OCI-LY7 (cell line): Measurements from ENCODE around the gene ERCC6. TPM values are rescaled to one million over a fixed set of nuclear protein-coding genes. Genes with fewer than 3 reads are reported as not detected.

Experiments
- BruUV-seq: library from RNA; stranded (reverse); fragments of 400-500 nt; replicated peaks from 2 replicates; lab custom pipeline; 2021; lab: Mats Ljungman, UMichigan
- CTCF ChIA-PET: fragments of 300-600 bp; sonication (Branson Sonifier 250); formaldehyde crosslinking; loops from one replicate; lab custom pipeline; 2022; ENCODE audit warnings: antibody characterized with exemption; ENCODE audit not compliant: unreplicated experiment; lab: Charles Lee
- POLR2A ChIA-PET: fragments of 300-600 bp; sonication (Branson Sonifier 250); formaldehyde crosslinking; loops from one replicate; lab custom pipeline; 2022; ENCODE audit warnings: antibody characterized with exemption; lab: Charles Lee
- DNase-seq: peaks from one replicate; pipeline ENCODE4 v3.0.0-alpha.2; 2015; ENCODE audit warnings: low spot score
- H2AFZ ChIP-seq: fragments of 200-600 bp; sonication (generic), shearing (Covaris generic); 2 replicates; pipeline ENCODE4 v1.6.1; 2014; ENCODE audit warnings: mild to moderate bottlenecking, antibody characterized with exemption, low read length, moderate library complexity
- H3K27ac ChIP-seq: fragments of 200-600 bp; sonication (generic); 2 replicates; pipeline ENCODE4 v1.5.1; 2014; ENCODE audit warnings: mixed run types, low read depth, mild to moderate bottlenecking, moderate library complexity, low read length, inconsistent platforms; ENCODE audit not compliant: poor library complexity, severe bottlenecking
- H3K36me3 ChIP-seq: fragments of 200-600 bp; sonication (generic); 2 replicates; pipeline ENCODE4 v1.6.1; 2014; ENCODE audit warnings: mild to moderate bottlenecking, antibody characterized with exemption, low read length, moderate library complexity, mixed read lengths; ENCODE audit not compliant: insufficient read depth
- H3K4me1 ChIP-seq: fragments of 200-600 bp; sonication (generic); 2 replicates; pipeline ENCODE4 v1.5.1; 2014; ENCODE audit warnings: mild to moderate bottlenecking, low read length; ENCODE audit not compliant: insufficient read depth, poor library complexity, severe bottlenecking
- H3K4me2 ChIP-seq: fragments of 200-600 bp; sonication (generic); 2 replicates; pipeline ENCODE4 v1.6.1; 2014; ENCODE audit warnings: mild to moderate bottlenecking, low read length
- H3K4me3 ChIP-seq: fragments of 200-600 bp; sonication (generic); 2 replicates; pipeline ENCODE4 v1.5.1; 2014; ENCODE audit warnings: mild to moderate bottlenecking, low read depth, low read length; ENCODE audit not compliant: poor library complexity, severe bottlenecking
- H3K79me2 ChIP-seq: fragments of 200-600 bp; sonication (generic); 2 replicates; pipeline ENCODE4 v1.6.1; 2016; ENCODE audit warnings: low read depth, mild to moderate bottlenecking, low read length, moderate library complexity, mixed read lengths; ENCODE audit not compliant: insufficient read depth
- H3K9me2 ChIP-seq: fragments of 200-600 bp; sonication (generic); 2 replicates; pipeline ENCODE4 v1.6.1; 2016; ENCODE audit warnings: mild to moderate bottlenecking, low read length, mixed read lengths; ENCODE audit not compliant: insufficient read depth
- H3K9me3 ChIP-seq: fragments of 200-600 bp; sonication (generic); 2 replicates; pipeline ENCODE4 v1.6.1; 2014; ENCODE audit warnings: mild to moderate bottlenecking, mixed run types, low read length, mixed read lengths
- H4K20me1 ChIP-seq: fragments of 200-600 bp; sonication (generic); 2 replicates; pipeline ENCODE4 v1.6.1; 2014; ENCODE audit warnings: mild to moderate bottlenecking, antibody characterized with exemption, low read length, moderate library complexity, mixed read lengths; ENCODE audit not compliant: insufficient read depth
- CTCF ChIP-seq: fragments of 200-600 bp; sonication (generic); conservative IDR thresholded peaks from 2 replicates; pipeline ENCODE4 v1.5.1; 2014; ENCODE audit warnings: mild to moderate bottlenecking, antibody characterized with exemption, low read length, moderate library complexity, mixed read lengths
- EZH2phosphoT487 ChIP-seq: fragments of 200-600 bp; sonication (generic); IDR thresholded peaks from 2 replicates; pipeline ENCODE4 v1.6.1; 2018; ENCODE audit warnings: low read depth, borderline replicate concordance, mild to moderate bottlenecking, mixed run types, antibody characterized with exemption, low read length, moderate library complexity, mixed read lengths
- intact Hi-C: fragments of 100-400 bp; cut with micrococcal nuclease; formaldehyde crosslinking; loops from one replicate; pipeline ENCODE4 v1.10.0; 2022; ENCODE audit not compliant: unreplicated experiment
- total RNA-seq, 2 experiments: library from RNA; depleted of rRNA in 1 of 2; stranded (reverse); fragments of >200 nt in 1 of 2; shearing (Covaris generic) in 1 of 2; gene quantifications; 2 replicates each; pipeline ENCODE4 v1.2.3, GENCODE V29; 2014 to 2022

ERCC6 gene
- total RNA-seq, 2 experiments from 2014 or later = 7.8 to 25.7 TPM

GRCh38 chr10:49486009-49486408 is 52.9 kb downstream of the ERCC6 start:
- POLR2A ChIA-PET = interaction anchor here (0.8 kb wide), 1 partner anchor 748 kb away, joined by 3 read pairs; no protein-coding TSS in a partner anchor

GRCh38 chr10:49484486-49485235 is 54.3 kb downstream of the ERCC6 start:
- Histone ChIP-seq H3K4me2 (no peak overlapping the region), H2AFZ (no peak overlapping the region), H3K9me2 (no peaks in the 10 kb centered on the region), H3K4me1 (no peaks in the 10 kb centered on the region), H3K4me3 (no peak overlapping the region), H3K9me3 (no peaks in the 10 kb centered on the region), H4K20me1 (no peaks in the 10 kb centered on the region), H3K27ac (no peak overlapping the region), H3K79me2 (no peaks in the 10 kb centered on the region), H3K36me3 (no peaks in the 10 kb centered on the region)
- DNase-seq = no peak
- ChIA-PET POLR2A (interaction anchor here (0.7 kb wide), 1 partner anchor 688 kb away, joined by 4 read pairs; no protein-coding TSS in a partner anchor), CTCF (no interaction called here)
- intact Hi-C loops = no loop called here
- BruUV-seq = no TSS peak
- TF ChIP-seq EZH2phosphoT487 (no peak), CTCF (no peak)

More at GRCh38 chr10:49486009-49486408, 52.9 kb downstream of the ERCC6 start:
- H3K36me3 ChIP-seq = no peaks in the 10 kb centered on the region
- CTCF ChIA-PET = no interaction called here
- no peaks in the 10 kb centered on the region for H3K9me2 ChIP-seq
- no peaks in the 10 kb centered on the region for H3K9me3 ChIP-seq
- TF ChIP-seq CTCF (no peak), EZH2phosphoT487 (no peak)
- H3K4me3 ChIP-seq = no peak overlapping the region
- H2AFZ ChIP-seq = no peak overlapping the region
- no peaks in the 10 kb centered on the region for H4K20me1 ChIP-seq
- DNase-seq = no peak
- H3K79me2 ChIP-seq = no peaks in the 10 kb centered on the region
- intact Hi-C loops = no loop called here
- no peak overlapping the region for H3K27ac ChIP-seq
- H3K4me2 ChIP-seq = no peak overlapping the region
- no TSS peak for BruUV-seq
- H3K4me1 ChIP-seq = no peaks in the 10 kb centered on the region

- TF ChIP-seq CTCF (no peak), EZH2phosphoT487 (no peak)
- no peaks in the 10 kb centered on the region for H3K36me3 ChIP-seq
These were observed 60.1 kb downstream of the ERCC6 start for GRCh38 chr10:49478819-49479218.

More at GRCh38 chr10:49478819-49479218, 60.1 kb downstream of the ERCC6 start:
- Histone ChIP-seq H3K79me2 (no peaks in the 10 kb centered on the region), H3K9me3 (no peaks in the 10 kb centered on the region), H2AFZ (no peak overlapping the region), H3K9me2 (no peaks in the 10 kb centered on the region), H3K4me1 (no peaks in the 10 kb centered on the region), H3K4me3 (no peak overlapping the region), H3K4me2 (no peak overlapping the region), H3K27ac (no peak overlapping the region), H4K20me1 (no peaks in the 10 kb centered on the region)
- DNase-seq = no peak
- BruUV-seq = no TSS peak
- ChIA-PET POLR2A (interaction anchor here (0.5 to 0.7 kb wide), 3 partner anchors 23 to 1487 kb away, joined by 3 to 5 read pairs (median 3); no protein-coding TSS in a partner anchor), CTCF (no interaction called here)
- intact Hi-C loops = no loop called here
